ENCODE data around the gene THSD7A.
A peak's percentile ranks its signal among the peaks of the same experiment; 100 is the strongest.

- TF ChIP-seq CTCF (IDR thresholded peaks at IDR 0.05) (peak; percentile 25 to 58 (median 43)), EP300 (IDR thresholded peaks at IDR 0.05) (no peak), POLR2A (IDR thresholded peaks at IDR 0.05) (no peak)
Measured at GRCh38 chr7:11341285-11341944, 490.6 kb downstream of the THSD7A start.

All from tibial nerve (tissue), 4 donors.